A549 (cell line): ENCODE measurements around the gene CTCF. TPM values are rescaled to one million over a fixed set of nuclear protein-coding genes. Genes with fewer than 3 reads are reported as not detected.

Experiments used
- ATAC-seq, 2 experiments: fragments of 200-7000 bp in 1 of 2; fragments of >200 bp in 1 of 2; cut with Nextera tagmentation in 1 of 2; cut with Tn5 transposase in 1 of 2; 3 replicates each; pipeline versions ENCODE4 v1.8.0 to v1.9.1; 2018 to 2020; ENCODE audit warnings: mild to moderate bottlenecking in 1 of 2, moderate library complexity in 1 of 2
- CTCF ChIA-PET: fragments of 300-600 bp; sonication (Branson Sonifier 250); formaldehyde crosslinking; extraction: SDS; loops from one replicate; lab custom pipeline; 2021; ENCODE audit warnings: antibody characterized with exemption, inconsistent platforms; lab: Yijun Ruan, JAX
- POLR2A ChIA-PET: fragments of 350-600 bp; formaldehyde crosslinking; extraction: SDS; loops from one replicate; lab custom pipeline; 2021; ENCODE audit warnings: antibody characterized with exemption, inconsistent platforms; lab: Yijun Ruan, JAX
- DNase-seq, 2 experiments: peaks; one replicate each; pipeline versions ENCODE4 v3.0.0 to v3.0.0-alpha.2; 2011 to 2016; ENCODE audit warnings: low read depth in 1 of 2, low spot score in 1 of 2
- FAIRE-seq: peaks from 2 replicates; lab custom pipeline; 2011; peaks lifted over from hg19 to GRCh38; lab: Jason Lieb, UNC
- H3K27ac ChIP-seq, 2 experiments: fragments of >200 bp; sonication (Bioruptor Twin); formaldehyde crosslinking; 3 replicates each; pipeline ENCODE4 v1.5.1; 2016 to 2017
- H3K4me1 ChIP-seq: fragments of >200 bp; sonication (Bioruptor Twin); formaldehyde crosslinking; 3 replicates; pipeline ENCODE4 v1.6.1; 2016
- H3K4me2 ChIP-seq: fragments of >200 bp; sonication (Bioruptor Twin); formaldehyde crosslinking; 3 replicates; pipeline ENCODE4 v1.6.1; 2016
- H3K4me3 ChIP-seq: fragments of >200 bp; sonication (Bioruptor Twin); formaldehyde crosslinking; 3 replicates; pipeline ENCODE4 v1.5.1; 2016
- H3K9me3 ChIP-seq: fragments of >200 bp; sonication (Bioruptor Twin); formaldehyde crosslinking; 3 replicates; pipeline ENCODE4 v1.6.1; 2016
- BHLHE40 ChIP-seq: IDR thresholded peaks from 2 replicates; pipeline ENCODE4 v1.6.1; 2012; ENCODE audit warnings: low read depth, low read length, inconsistent platforms
- CBX2 ChIP-seq: fragments of 200-600 bp; sonication (generic); IDR thresholded peaks from 2 replicates; pipeline ENCODE4 v1.6.1; 2016; ENCODE audit warnings: low read depth, mild to moderate bottlenecking, borderline replicate concordance
- CEBPB ChIP-seq, 2 experiments: fragments of >200 bp in 1 of 2; sonication (Bioruptor Twin) in 1 of 2; formaldehyde crosslinking in 1 of 2; IDR thresholded peaks; 2 replicates each; pipeline ENCODE4 v1.6.1; 2012 to 2016
- CHD2 ChIP-seq: fragments of 150-350 bp; IDR thresholded peaks from 2 replicates; pipeline ENCODE4 v1.6.1; 2014; ENCODE audit warnings: low read length; ENCODE audit not compliant: partially characterized antibody
- EHMT2 ChIP-seq: fragments of 200-600 bp; sonication (generic); IDR thresholded peaks from 2 replicates; pipeline ENCODE4 v1.6.1; 2016; ENCODE audit warnings: antibody characterized with exemption, low read depth, mild to moderate bottlenecking, moderate library complexity
- GATA3 ChIP-seq: IDR thresholded peaks from 2 replicates; pipeline ENCODE4 v1.6.1; 2012; ENCODE audit warnings: borderline replicate concordance
- HEYL ChIP-seq: fragments of 250-450 bp; sonication (Bioruptor Pico); IDR thresholded peaks from 2 replicates; pipeline ENCODE4 v1.8.0; 2021; ENCODE audit warnings: mild to moderate bottlenecking, moderate library complexity
- HOXA7 ChIP-seq: fragments of 250-450 bp; sonication (Bioruptor Pico); IDR thresholded peaks from 2 replicates; pipeline ENCODE4 v1.5.0; 2020; ENCODE audit warnings: mild to moderate bottlenecking, moderate library complexity
- HOXB5 ChIP-seq: fragments of 250-450 bp; sonication (Bioruptor Pico); IDR thresholded peaks from 2 replicates; pipeline ENCODE4 v1.5.0; 2020; ENCODE audit warnings: mild to moderate bottlenecking, moderate library complexity
- JUNB ChIP-seq: fragments of >200 bp; sonication (Bioruptor Twin); formaldehyde crosslinking; IDR thresholded peaks from 2 replicates; pipeline ENCODE4 v1.6.1; 2016
- KDM1A ChIP-seq: fragments of 200-600 bp; sonication (generic); IDR thresholded peaks from 2 replicates; pipeline ENCODE4 v1.6.1; 2016; ENCODE audit warnings: low read depth, mild to moderate bottlenecking
- KDM5A ChIP-seq: fragments of 200-600 bp; sonication (generic); IDR thresholded peaks from 2 replicates; pipeline ENCODE4 v1.6.1; 2016; ENCODE audit warnings: antibody characterized with exemption, mild to moderate bottlenecking
- MAFK ChIP-seq: fragments of 450-650 bp; IDR thresholded peaks from 2 replicates; pipeline ENCODE4 v1.6.1; 2014; ENCODE audit not compliant: partially characterized antibody
- NFE2L2 ChIP-seq: fragments of 150-350 bp; conservative IDR thresholded peaks from 2 replicates; pipeline ENCODE4 v1.6.1; 2014; ENCODE audit warnings: low read length
- NPAS2 ChIP-seq: fragments of 250-450 bp; sonication (Bioruptor Pico); IDR thresholded peaks from 2 replicates; pipeline ENCODE4 v1.8.0; 2022; ENCODE audit warnings: mild to moderate bottlenecking, moderate library complexity, borderline replicate concordance
- NR3C1 ChIP-seq: fragments of >200 bp; sonication (Bioruptor Twin); formaldehyde crosslinking; IDR thresholded peaks from 3 replicates; pipeline ENCODE4 v1.6.1; 2017
- PHF8 ChIP-seq: fragments of 200-600 bp; sonication (generic); IDR thresholded peaks from 2 replicates; pipeline ENCODE4 v1.6.1; 2016; ENCODE audit warnings: low read depth, mild to moderate bottlenecking, antibody characterized with exemption, moderate library complexity, borderline replicate concordance
- POLR2A ChIP-seq: IDR thresholded peaks from 2 replicates; pipeline ENCODE4 v1.6.1; 2012; ENCODE audit warnings: mild to moderate bottlenecking, low read length
- POLR2AphosphoS2 ChIP-seq: conservative IDR thresholded peaks from 2 replicates; pipeline ENCODE4 v1.6.1; 2012; ENCODE audit warnings: low read length, improper control_type of control experiment, inconsistent platforms
- RAD21 ChIP-seq, 2 experiments: fragments of >200 bp in 1 of 2; sonication (Bioruptor Twin) in 1 of 2; formaldehyde crosslinking in 1 of 2; IDR thresholded peaks in 1 of 2; conservative IDR thresholded peaks in 1 of 2; 2 replicates in 1 of 2; 3 replicates in 1 of 2; pipeline ENCODE4 v1.6.1; 2012 to 2018; ENCODE audit warnings: inconsistent platforms in 1 of 2
- RARB ChIP-seq: fragments of 250-450 bp; sonication (Bioruptor Pico); IDR thresholded peaks from 2 replicates; pipeline ENCODE4 v1.8.0; 2021; ENCODE audit warnings: mild to moderate bottlenecking, moderate library complexity
- RCOR1 ChIP-seq: fragments of 150-350 bp; IDR thresholded peaks from 2 replicates; pipeline ENCODE4 v1.6.1; 2014; ENCODE audit warnings: antibody characterized with exemption, low read length, low read depth
- RNF2 ChIP-seq: fragments of 200-600 bp; sonication (generic); IDR thresholded peaks from 2 replicates; pipeline ENCODE4 v1.6.1; 2016; ENCODE audit warnings: low read depth, mild to moderate bottlenecking, antibody characterized with exemption, moderate library complexity, borderline replicate concordance
- SMC3 ChIP-seq: fragments of >200 bp; sonication (Bioruptor Twin); formaldehyde crosslinking; IDR thresholded peaks from 3 replicates; pipeline ENCODE4 v1.6.1; 2018; ENCODE audit warnings: inconsistent platforms
- TFCP2L1 ChIP-seq: fragments of 250-450 bp; sonication (Bioruptor Pico); IDR thresholded peaks from 2 replicates; pipeline ENCODE4 v1.5.0; 2021; ENCODE audit warnings: mild to moderate bottlenecking
- ZC3H11A ChIP-seq: fragments of 450-650 bp; IDR thresholded peaks from 2 replicates; pipeline ENCODE4 v1.6.1; 2014; ENCODE audit warnings: antibody characterized with exemption, mild to moderate bottlenecking
- WGBS: methylation state at CpG from one replicate; pipeline ENCODE4 v1.1.6; 2017; ENCODE audit errors: missing lambda C conversion rate; 5-methylcytosine and 5-hydroxymethylcytosine counted together
- polyA plus RNA-seq, 4 experiments: library from polyadenylated mRNA; depleted of rRNA in 3 of 4; stranded (reverse); fragments of >200 nt; fragmentation: RNase III in 1 of 4; extraction: RNeasy Plus Mini Kit Qiagen cat#74134 plus additional on column Dnase treatment in 1 of 4; gene quantifications; 2 replicates in 3 of 4; 3 replicates in 1 of 4; pipeline ENCODE4 v1.2.3, GENCODE V29; 2011 to 2017
- TF ChIP-seq, protein P1 (sequence below): fragments of 450-650 bp; IDR thresholded peaks from 2 replicates; pipeline ENCODE4 v1.6.1; 2014; ENCODE audit warnings: antibody characterized with exemption
- TF ChIP-seq, protein P2 (sequence below): IDR thresholded peaks from 2 replicates; pipeline ENCODE4 v1.6.1; 2012
- TF ChIP-seq, protein P3 (sequence below): IDR thresholded peaks from 2 replicates; pipeline ENCODE4 v1.6.1; 2012; ENCODE audit warnings: low read depth, borderline replicate concordance
- TF ChIP-seq, protein P4 (sequence below): IDR thresholded peaks from 2 replicates; pipeline ENCODE4 v1.6.1; 2012
- TF ChIP-seq, protein P5 (sequence below): fragments of 250-450 bp; sonication (Bioruptor Pico); IDR thresholded peaks from 2 replicates; pipeline ENCODE4 v1.5.0; 2021; ENCODE audit warnings: mild to moderate bottlenecking, moderate library complexity, borderline replicate concordance

The CTCF gene
- polyA plus RNA-seq, 2 of the 4 experiments (the other 2 are of a cell fraction) = 42.5 to 58.4 TPM

DNA sequence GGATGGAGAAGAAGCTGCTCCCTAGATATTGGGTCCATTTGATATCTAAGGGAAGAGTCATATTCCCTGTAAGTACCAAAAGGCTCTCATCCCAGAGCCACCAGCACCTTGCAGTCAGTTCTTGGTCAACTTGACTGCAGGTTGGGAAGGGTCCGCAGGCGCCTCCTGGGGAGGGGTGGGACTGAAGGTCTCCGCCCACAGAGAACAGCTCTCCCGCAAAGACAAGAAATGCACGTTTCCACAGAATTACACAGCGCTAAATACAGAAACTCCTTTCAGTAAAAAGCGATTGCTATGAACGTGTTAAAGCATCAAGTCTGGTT is 864 bp upstream of the CTCF start:
- ATAC-seq = no peak
- Histone ChIP-seq H3K4me1 (peaks cover 17% of the 10 kb centered on the region), H3K27ac (peak overlapping the region; percentile 99 to 100), H3K4me2 (peak overlapping the region; percentile 90), H3K9me3 (no peaks in the 10 kb centered on the region), H3K4me3 (peak overlapping the region; percentile 87)
- CTCF ChIA-PET = interaction anchor here (1.0 to 6.9 kb wide), 25 partner anchors 7 to 255 kb away, joined by 3 to 80 read pairs (median 10); partner anchors contain the start of genes ATP6V0D1, C16orf86, CARMIL2 and ENKD1
- POLR2A ChIA-PET = interaction anchor here (0.8 to 3.4 kb wide), 4 partner anchors 14 to 99 kb away, joined by 4 to 17 read pairs (median 9); partner anchors contain the start of genes ACD and PARD6A
- no peak for FAIRE-seq
- 17% methylated on average over 8 of the region's 8 CpGs for WGBS
- no peak for DNase-seq
- TF ChIP-seq KDM5A = no peak
- TF ChIP-seq HOXB5 = no peak
- no peak for TF ChIP-seq RCOR1
- TF ChIP-seq, protein P1, sequence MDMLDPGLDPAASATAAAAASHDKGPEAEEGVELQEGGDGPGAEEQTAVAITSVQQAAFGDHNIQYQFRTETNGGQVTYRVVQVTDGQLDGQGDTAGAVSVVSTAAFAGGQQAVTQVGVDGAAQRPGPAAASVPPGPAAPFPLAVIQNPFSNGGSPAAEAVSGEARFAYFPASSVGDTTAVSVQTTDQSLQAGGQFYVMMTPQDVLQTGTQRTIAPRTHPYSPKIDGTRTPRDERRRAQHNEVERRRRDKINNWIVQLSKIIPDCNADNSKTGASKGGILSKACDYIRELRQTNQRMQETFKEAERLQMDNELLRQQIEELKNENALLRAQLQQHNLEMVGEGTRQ = no peak
- TF ChIP-seq PHF8 = no peak
- no peak for TF ChIP-seq NFE2L2
- no peak for TF ChIP-seq NR3C1
- TF ChIP-seq POLR2AphosphoS2 = no peak
- no peak for TF ChIP-seq HOXA7 (CRISPR knock-in tag)
- no peak for TF ChIP-seq CHD2
- TF ChIP-seq, protein P2, sequence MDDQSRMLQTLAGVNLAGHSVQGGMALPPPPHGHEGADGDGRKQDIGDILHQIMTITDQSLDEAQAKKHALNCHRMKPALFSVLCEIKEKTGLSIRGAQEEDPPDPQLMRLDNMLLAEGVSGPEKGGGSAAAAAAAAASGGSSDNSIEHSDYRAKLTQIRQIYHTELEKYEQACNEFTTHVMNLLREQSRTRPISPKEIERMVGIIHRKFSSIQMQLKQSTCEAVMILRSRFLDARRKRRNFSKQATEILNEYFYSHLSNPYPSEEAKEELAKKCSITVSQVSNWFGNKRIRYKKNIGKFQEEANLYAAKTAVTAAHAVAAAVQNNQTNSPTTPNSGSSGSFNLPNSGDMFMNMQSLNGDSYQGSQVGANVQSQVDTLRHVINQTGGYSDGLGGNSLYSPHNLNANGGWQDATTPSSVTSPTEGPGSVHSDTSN = no peak
- no peak for TF ChIP-seq RAD21 (conservative IDR thresholded peaks at IDR 0.05 in 1 of 2, IDR thresholded peaks at IDR 0.05 in 1 of 2)
- TF ChIP-seq, protein P3, sequence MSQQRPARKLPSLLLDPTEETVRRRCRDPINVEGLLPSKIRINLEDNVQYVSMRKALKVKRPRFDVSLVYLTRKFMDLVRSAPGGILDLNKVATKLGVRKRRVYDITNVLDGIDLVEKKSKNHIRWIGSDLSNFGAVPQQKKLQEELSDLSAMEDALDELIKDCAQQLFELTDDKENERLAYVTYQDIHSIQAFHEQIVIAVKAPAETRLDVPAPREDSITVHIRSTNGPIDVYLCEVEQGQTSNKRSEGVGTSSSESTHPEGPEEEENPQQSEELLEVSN = no peak
- TF ChIP-seq POLR2A = no peak
- no peak for TF ChIP-seq NPAS2
- TF ChIP-seq KDM1A = no peak

DNA sequence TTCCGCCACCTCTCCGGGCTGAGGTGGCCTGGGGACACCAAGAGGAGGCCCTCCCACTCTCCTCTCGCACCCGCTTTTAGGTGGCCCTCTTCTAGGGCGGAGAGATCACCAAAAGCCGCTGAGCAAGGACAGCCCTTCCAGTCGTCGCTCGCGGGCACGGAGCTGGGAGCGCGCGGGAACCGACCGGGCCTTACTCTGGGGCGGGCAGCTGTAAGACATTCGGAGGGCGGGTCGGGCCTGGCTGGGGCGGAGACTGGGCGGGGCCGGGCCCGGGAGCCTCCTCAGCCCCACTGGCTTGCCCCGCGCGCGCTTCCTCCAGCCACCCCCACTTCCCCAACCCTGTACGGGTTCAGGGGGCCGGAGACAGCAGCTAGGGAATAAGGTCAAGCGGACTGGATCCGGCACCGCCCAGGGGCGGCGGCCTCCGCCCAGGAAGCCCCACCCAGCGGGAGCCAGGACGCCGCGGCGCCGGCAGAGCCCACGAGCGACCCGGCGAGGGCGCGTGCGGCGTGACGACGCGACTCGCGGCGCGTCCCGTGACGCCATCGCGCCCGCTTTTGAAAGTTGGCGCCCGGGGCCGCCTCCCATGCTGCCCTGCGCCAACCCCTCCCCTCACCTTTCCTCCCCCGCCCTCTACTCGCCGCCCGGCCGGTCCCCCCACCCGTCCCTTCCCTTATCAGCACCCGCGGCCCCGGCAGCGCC is 351 bp upstream of the CTCF start:
- Histone ChIP-seq H3K4me3 (peak overlapping the region; percentile 87), H3K27ac (peak overlapping the region; percentile 99 to 100), H3K4me1 (peaks cover 17% of the 10 kb centered on the region), H3K9me3 (no peaks in the 10 kb centered on the region), H3K4me2 (peak overlapping the region; percentile 90)
- WGBS = under 1% methylated on average over 52 of the region's 76 CpGs
- FAIRE-seq = no peak
- ChIA-PET CTCF (interaction anchor here (0.7 to 6.9 kb wide), 37 partner anchors 8 to 1009 kb away, joined by 3 to 80 read pairs (median 8); partner anchors contain the start of genes ATP6V0D1, C16orf86, CARMIL2 and CKLF), POLR2A (interaction anchor here (0.5 to 3.4 kb wide), 9 partner anchors 9 to 245 kb away, joined by 3 to 17 read pairs (median 4); partner anchors contain the start of genes ACD, PARD6A, RANBP10 and TSNAXIP1)
- DNase-seq = peak; percentile 80 to 96
- ATAC-seq = peak; percentile 87 to 96
- no peak for TF ChIP-seq JUNB
- peak; percentile 55 for TF ChIP-seq PHF8
- TF ChIP-seq, protein P2 = no peak
- TF ChIP-seq NPAS2 = no peak
- TF ChIP-seq EHMT2 = no peak
- 0 out of 2 replicates have a peak, but pooled peaks have one; percentile 8 for TF ChIP-seq GATA3
- TF ChIP-seq POLR2A = peak; percentile 78
- no peak for TF ChIP-seq ZC3H11A
- TF ChIP-seq NR3C1 = no peak
- no peak for TF ChIP-seq CBX2
- TF ChIP-seq MAFK = no peak
- no peak for TF ChIP-seq TFCP2L1 (CRISPR knock-in tag)
- TF ChIP-seq, protein P4, sequence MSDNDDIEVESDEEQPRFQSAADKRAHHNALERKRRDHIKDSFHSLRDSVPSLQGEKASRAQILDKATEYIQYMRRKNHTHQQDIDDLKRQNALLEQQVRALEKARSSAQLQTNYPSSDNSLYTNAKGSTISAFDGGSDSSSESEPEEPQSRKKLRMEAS = peak; percentile 76
- TF ChIP-seq BHLHE40 = peak; percentile 53; the same call in 1 of the 2 replicates
- TF ChIP-seq RARB (CRISPR knock-in tag) = no peak
- TF ChIP-seq SMC3 = no peak
- TF ChIP-seq, protein P3 = peak; percentile 74
- TF ChIP-seq, protein P5, sequence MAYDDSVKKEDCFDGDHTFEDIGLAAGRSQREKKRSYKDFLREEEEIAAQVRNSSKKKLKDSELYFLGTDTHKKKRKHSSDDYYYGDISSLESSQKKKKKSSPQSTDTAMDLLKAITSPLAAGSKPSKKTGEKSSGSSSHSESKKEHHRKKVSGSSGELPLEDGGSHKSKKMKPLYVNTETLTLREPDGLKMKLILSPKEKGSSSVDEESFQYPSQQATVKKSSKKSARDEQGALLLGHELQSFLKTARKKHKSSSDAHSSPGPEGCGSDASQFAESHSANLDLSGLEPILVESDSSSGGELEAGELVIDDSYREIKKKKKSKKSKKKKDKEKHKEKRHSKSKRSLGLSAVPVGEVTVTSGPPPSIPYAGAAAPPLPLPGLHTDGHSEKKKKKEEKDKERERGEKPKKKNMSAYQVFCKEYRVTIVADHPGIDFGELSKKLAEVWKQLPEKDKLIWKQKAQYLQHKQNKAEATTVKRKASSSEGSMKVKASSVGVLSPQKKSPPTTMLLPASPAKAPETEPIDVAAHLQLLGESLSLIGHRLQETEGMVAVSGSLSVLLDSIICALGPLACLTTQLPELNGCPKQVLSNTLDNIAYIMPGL = no peak
- no peak for TF ChIP-seq RNF2
- no peak for TF ChIP-seq CEBPB (IDR thresholded peaks at IDR 0.05)
- no peak for TF ChIP-seq HEYL (CRISPR knock-in tag)
